HUES64 (cell line): ENCODE data around the gene MYL2.

Experiments
- H3K27ac ChIP-seq: 2 replicates; pipeline ENCODE4 v1.7.0; 2013; ENCODE audit warnings: low read depth, low read length, inconsistent platforms
- H3K27me3 ChIP-seq: 2 replicates; pipeline ENCODE4 v1.6.1; 2013; ENCODE audit warnings: mild to moderate bottlenecking, low read length; ENCODE audit not compliant: insufficient read depth
- H3K36me3 ChIP-seq: 2 replicates; pipeline ENCODE4 v1.6.1; 2013; ENCODE audit warnings: mild to moderate bottlenecking, low read length; ENCODE audit not compliant: insufficient read depth
- H3K4me1 ChIP-seq: 2 replicates; pipeline ENCODE4 v1.6.1; 2013; ENCODE audit warnings: mild to moderate bottlenecking, low read length, moderate library complexity; ENCODE audit not compliant: insufficient read depth
- H3K4me3 ChIP-seq: 2 replicates; pipeline ENCODE4 v1.5.1; 2013; ENCODE audit warnings: mild to moderate bottlenecking, low read length, moderate library complexity
- H3K9ac ChIP-seq: 2 replicates; pipeline ENCODE4 v1.6.1; 2013; ENCODE audit warnings: mild to moderate bottlenecking, low read depth, low read length
- H3K9me3 ChIP-seq: 2 replicates; pipeline ENCODE4 v1.6.1; 2013; ENCODE audit warnings: low read depth, low read length; ENCODE audit not compliant: insufficient read depth
- WGBS: fragments of 150-250, 120-280 bp; methylation state at CpG from one replicate; pipeline ENCODE4 v1.1.7; 2013; ENCODE audit warnings: missing lambda C conversion rate; 5-methylcytosine and 5-hydroxymethylcytosine counted together

The MYL2 gene

GRCh38 chr12:110940933-110941332, 20.6 kb upstream of the MYL2 start:
- Histone ChIP-seq H3K27me3 (no peaks in the 10 kb centered on the region), H3K9ac (no peak overlapping the region), H3K9me3 (peaks cover 12% of the 10 kb centered on the region), H3K27ac (no peak overlapping the region), H3K4me1 (peaks cover 20% of the 10 kb centered on the region), H3K4me3 (no peak overlapping the region), H3K36me3 (peaks cover 4% of the 10 kb centered on the region; the same call in 1 of the 2 replicates)
- 87% methylated on average over 7 of the region's 7 CpGs for WGBS

- Histone ChIP-seq H3K9me3 (peaks cover 7% of the 10 kb centered on the region; the same call in 1 of the 2 replicates), H3K27me3 (no peaks in the 10 kb centered on the region), H3K27ac (no peak overlapping the region), H3K36me3 (peaks cover 2% of the 10 kb centered on the region; the same call in 1 of the 2 replicates), H3K9ac (no peak overlapping the region), H3K4me3 (no peak overlapping the region), H3K4me1 (peaks cover 24% of the 10 kb centered on the region)
- WGBS, result 93% methylated on average over 4 of the region's 4 CpGs
Measured at GRCh38 chr12:110940296-110940695, 19.9 kb upstream of the MYL2 start.

- Histone ChIP-seq H3K9ac (peak overlapping the region; percentile 81), H3K36me3 (peaks cover 2% of the 10 kb centered on the region; the same call in 1 of the 2 replicates), H3K9me3 (no peaks in the 10 kb centered on the region), H3K4me3 (peak overlapping the region; percentile 48), H3K27ac (peak overlapping the region; percentile 96), H3K4me1 (peaks cover 35% of the 10 kb centered on the region), H3K27me3 (no peaks in the 10 kb centered on the region)
- 1% methylated on average over 18 of the region's 21 CpGs for WGBS
Measured at GRCh38 chr12:110937104-110937641, 16.8 kb upstream of the MYL2 start.

GRCh38 chr12:110936367-110937103, 16.2 kb upstream of the MYL2 start:
- H3K4me3 ChIP-seq, result peak overlapping the region; percentile 48
- H3K27me3 ChIP-seq, result no peaks in the 10 kb centered on the region
- peak overlapping the region; percentile 81 for H3K9ac ChIP-seq
- H3K4me1 ChIP-seq, result peaks cover 39% of the 10 kb centered on the region
- H3K36me3 ChIP-seq, result peaks cover 2% of the 10 kb centered on the region; the same call in 1 of the 2 replicates
- no peaks in the 10 kb centered on the region for H3K9me3 ChIP-seq
- H3K27ac ChIP-seq, result peak overlapping the region; percentile 96
- 8% methylated on average over 11 of the region's 13 CpGs for WGBS

GRCh38 chr12:110935588-110935987, 15.2 kb upstream of the MYL2 start:
- WGBS, result 90% methylated on average over 4 of the region's 4 CpGs
- Histone ChIP-seq H3K27me3 (no peaks in the 10 kb centered on the region), H3K27ac (peak overlapping the region; percentile 96; the same call in 1 of the 2 replicates)

GRCh38 chr12:110934093-110934852, 13.9 kb upstream of the MYL2 start:
- no peaks in the 10 kb centered on the region for H3K27me3 ChIP-seq
- H3K27ac ChIP-seq, result peak overlapping the region; percentile 87
- H3K4me3 ChIP-seq, result no peak overlapping the region; the same call in 1 of the 2 replicates
- peaks cover 41% of the 10 kb centered on the region for H3K4me1 ChIP-seq
- H3K36me3 ChIP-seq, result no peaks in the 10 kb centered on the region
- H3K9me3 ChIP-seq, result no peaks in the 10 kb centered on the region
- H3K9ac ChIP-seq, result peak overlapping the region; percentile 43; the same call in 1 of the 2 replicates
- 55% methylated on average over 3 of the region's 3 CpGs for WGBS

More at GRCh38 chr12:110935588-110935987, 15.2 kb upstream of the MYL2 start:
- H3K4me1 ChIP-seq, result peaks cover 41% of the 10 kb centered on the region
- no peaks in the 10 kb centered on the region for H3K9me3 ChIP-seq
- H3K4me3 ChIP-seq, result no peak overlapping the region
- peaks cover 2% of the 10 kb centered on the region; the same call in 1 of the 2 replicates for H3K36me3 ChIP-seq
- H3K9ac ChIP-seq, result no peak overlapping the region

- 95% methylated on average over 16 of the region's 16 CpGs for WGBS
Measured at GRCh38 chr12:110933326-110933974, 13.1 kb upstream of the MYL2 start.

GRCh38 chr12:110932046-110932445, 11.7 kb upstream of the MYL2 start:
- no peaks in the 10 kb centered on the region for H3K27me3 ChIP-seq
- H3K36me3 ChIP-seq, result no peaks in the 10 kb centered on the region
- peaks cover 29% of the 10 kb centered on the region for H3K4me1 ChIP-seq
- H3K9ac ChIP-seq, result no peak overlapping the region
- no peaks in the 10 kb centered on the region for H3K9me3 ChIP-seq
- WGBS, result 72% methylated on average over 11 of the region's 11 CpGs
- H3K4me3 ChIP-seq, result no peak overlapping the region
- H3K27ac ChIP-seq, result no peak overlapping the region

More at GRCh38 chr12:110933326-110933974, 13.1 kb upstream of the MYL2 start:
- Histone ChIP-seq H3K9me3 (no peaks in the 10 kb centered on the region), H3K4me1 (peaks cover 33% of the 10 kb centered on the region), H3K27me3 (no peaks in the 10 kb centered on the region), H3K9ac (no peak overlapping the region), H3K4me3 (no peak overlapping the region), H3K36me3 (no peaks in the 10 kb centered on the region), H3K27ac (peak overlapping the region; percentile 70)

- 75% methylated on average over 16 of the region's 16 CpGs for WGBS
- peaks cover 25% of the 10 kb centered on the region for H3K4me1 ChIP-seq
- H3K27ac ChIP-seq, result no peak overlapping the region
- no peak overlapping the region for H3K4me3 ChIP-seq
- no peaks in the 10 kb centered on the region for H3K36me3 ChIP-seq
- H3K9ac ChIP-seq, result no peak overlapping the region
- no peaks in the 10 kb centered on the region for H3K27me3 ChIP-seq
- H3K9me3 ChIP-seq, result no peaks in the 10 kb centered on the region
Measured at GRCh38 chr12:110931315-110931728, 10.9 kb upstream of the MYL2 start.

- 91% methylated on average over 20 of the region's 21 CpGs for WGBS
Measured at GRCh38 chr12:110930348-110931314, 10.3 kb upstream of the MYL2 start.

More at GRCh38 chr12:110930348-110931314, 10.3 kb upstream of the MYL2 start:
- Histone ChIP-seq H3K9ac (no peak overlapping the region), H3K4me3 (no peak overlapping the region), H3K36me3 (no peaks in the 10 kb centered on the region), H3K27ac (no peak overlapping the region), H3K27me3 (no peaks in the 10 kb centered on the region), H3K4me1 (peaks cover 18% of the 10 kb centered on the region), H3K9me3 (no peaks in the 10 kb centered on the region)
